ENCODE data around the gene TUBGCP2. TPM values are rescaled to one million over a fixed set of nuclear protein-coding genes. Genes with fewer than 3 reads are reported as not detected.
A peak's percentile ranks its signal among the peaks of the same experiment; 100 is the strongest.

The TUBGCP2 gene
- total RNA-seq, 1 experiment from 2014 or later, result 93.7 TPM

GRCh38 chr10:133292919-133293809, 15.5 kb downstream of the TUBGCP2 start:
- peak; percentile 27 for ATAC-seq
- BruUV-seq (replicated peaks), result no TSS peak
- Histone ChIP-seq H3K4me1 (ENCODE audit: control insufficient read depth, insufficient read depth, low read length) (no peaks in the 10 kb centered on the region), H3K27me3 (ENCODE audit: control insufficient read depth, insufficient read depth, low read length) (no peaks in the 10 kb centered on the region), H3K36me3 (ENCODE audit: control insufficient read depth, insufficient read depth, low read length) (peaks cover 9% of the 10 kb centered on the region), H3K4me3 (ENCODE audit: low read depth in 2 of 2, low read length in 2 of 2) (no peak overlapping the region), H3K9me3 (ENCODE audit: control insufficient read depth, insufficient read depth, low read depth, low read length) (no peaks in the 10 kb centered on the region), H3K27ac (ENCODE audit: low read length) (no peak overlapping the region)
- in situ Hi-C loops (cut with HindIII; ENCODE audit: low pct_unique_long_range_greater_than_20kb, low sequenced_read_pairs) (no loop called here), intact Hi-C loops (cut with micrococcal nuclease; ENCODE audit: unreplicated experiment) (no loop called here)
- no peak for DNase-seq (ENCODE audit: low read depth, low spot score)
- no peak for TF ChIP-seq REST (IDR thresholded peaks at IDR 0.05; ENCODE audit: insufficient read depth in 1 of 2, low read depth in 2 of 2, low read length in 1 of 2)
- TF ChIP-seq TCF7L2 (IDR thresholded peaks at IDR 0.05; ENCODE audit: low read depth, low read length), result no peak
- no peak for TF ChIP-seq CTCF (IDR thresholded peaks at IDR 0.05)
- TF ChIP-seq SIN3A (IDR thresholded peaks at IDR 0.05; ENCODE audit: borderline replicate concordance, insufficient read depth, low read depth, low read length), result no peak
- ChIA-PET POLR2A (no interaction called here), CTCF (no interaction called here)

- DNase-seq (ENCODE audit: low read depth, low spot score) (no peak), ATAC-seq (no peak)
- ChIA-PET POLR2A (no interaction called here), CTCF (no interaction called here)
- in situ Hi-C loops (cut with HindIII; ENCODE audit: low pct_unique_long_range_greater_than_20kb, low sequenced_read_pairs), result no loop called here
- Histone ChIP-seq H3K36me3 (ENCODE audit: control insufficient read depth, insufficient read depth, low read length) (peaks cover 10% of the 10 kb centered on the region), H3K27ac (ENCODE audit: low read length) (no peak overlapping the region), H3K9me3 (ENCODE audit: control insufficient read depth, insufficient read depth, low read depth, low read length) (no peaks in the 10 kb centered on the region), H3K4me1 (ENCODE audit: control insufficient read depth, insufficient read depth, low read length) (no peaks in the 10 kb centered on the region), H3K4me3 (ENCODE audit: low read depth in 2 of 2, low read length in 2 of 2) (no peak overlapping the region), H3K27me3 (ENCODE audit: control insufficient read depth, insufficient read depth, low read length) (no peaks in the 10 kb centered on the region)
- intact Hi-C loops (cut with micrococcal nuclease; ENCODE audit: unreplicated experiment), result no loop called here
- no peak for TF ChIP-seq SIN3A (IDR thresholded peaks at IDR 0.05; ENCODE audit: borderline replicate concordance, insufficient read depth, low read depth, low read length)
- no peak for TF ChIP-seq TCF7L2 (IDR thresholded peaks at IDR 0.05; ENCODE audit: low read depth, low read length)
- TF ChIP-seq CTCF (IDR thresholded peaks at IDR 0.05), result no peak
- no peak for TF ChIP-seq REST (IDR thresholded peaks at IDR 0.05; ENCODE audit: insufficient read depth in 1 of 2, low read depth in 2 of 2, low read length in 1 of 2)
- no peak for TF ChIP-seq POLR2AphosphoS5 (IDR thresholded peaks at IDR 0.05; ENCODE audit: low read depth, low read length)
- BruUV-seq (replicated peaks), result no TSS peak
Measured at GRCh38 chr10:133289761-133290160, 18.9 kb downstream of the TUBGCP2 start.
